Glutamatergic neuron (in vitro differentiated cells): ENCODE data around the gene IL4I1. TPM values are rescaled to one million over a fixed set of nuclear protein-coding genes. Genes with fewer than 3 reads are reported as not detected.

Experiments used
- DNase-seq: peaks from one replicate; pipeline ENCODE4 v3.0.0; 2022
- H3K27ac Mint-ChIP-seq: one replicate; pipeline ENCODE4 v1.8.0; 2020; ENCODE audit warnings: mild to moderate bottlenecking, mixed read lengths, inconsistent platforms; ENCODE audit not compliant: unreplicated experiment
- H3K27me3 Mint-ChIP-seq: one replicate; pipeline ENCODE4 v1.8.0; 2020; ENCODE audit warnings: mild to moderate bottlenecking, moderate library complexity, mixed read lengths, inconsistent platforms; ENCODE audit not compliant: unreplicated experiment
- H3K36me3 Mint-ChIP-seq: one replicate; pipeline ENCODE4 v1.8.0; 2020; ENCODE audit warnings: mild to moderate bottlenecking, mixed read lengths, inconsistent platforms; ENCODE audit not compliant: unreplicated experiment
- H3K4me1 Mint-ChIP-seq: one replicate; pipeline ENCODE4 v1.8.0; 2020; ENCODE audit warnings: mild to moderate bottlenecking, low read depth, mixed read lengths, inconsistent platforms; ENCODE audit not compliant: unreplicated experiment
- H3K4me3 Mint-ChIP-seq: one replicate; pipeline ENCODE4 v1.8.0; 2020; ENCODE audit warnings: mild to moderate bottlenecking, mixed read lengths, inconsistent platforms; ENCODE audit not compliant: unreplicated experiment
- H3K9me3 Mint-ChIP-seq: one replicate; pipeline ENCODE4 v1.8.0; 2020; ENCODE audit warnings: mild to moderate bottlenecking, moderate library complexity, mixed read lengths, inconsistent platforms; ENCODE audit not compliant: unreplicated experiment
- CTCF ChIP-seq: fragments of 200-600 bp; sonication (generic); IDR thresholded peaks from one replicate; pipeline ENCODE4 v1.5.0; 2021; ENCODE audit not compliant: partially characterized antibody, unreplicated experiment
- total RNA-seq: library from RNA; stranded (reverse); fragmentation: NEBNext Ultra II Directional; extraction: Animal tissue kit (Norgen Biotek cat#: 25700); gene quantifications from one replicate; pipeline ENCODE4 v1.2.1, GENCODE V29; 2021; ENCODE audit not compliant: unreplicated experiment

Gene IL4I1
- total RNA-seq, 1 donor from 2014 or later: 0.59 TPM

GRCh38 chr19:49894879-49895565 is 1.7 kb downstream of the IL4I1 start:
- no peak for DNase-seq
- H3K4me3 Mint-ChIP-seq: no peak overlapping the region
- no peak overlapping the region for H3K27ac Mint-ChIP-seq

DNA sequence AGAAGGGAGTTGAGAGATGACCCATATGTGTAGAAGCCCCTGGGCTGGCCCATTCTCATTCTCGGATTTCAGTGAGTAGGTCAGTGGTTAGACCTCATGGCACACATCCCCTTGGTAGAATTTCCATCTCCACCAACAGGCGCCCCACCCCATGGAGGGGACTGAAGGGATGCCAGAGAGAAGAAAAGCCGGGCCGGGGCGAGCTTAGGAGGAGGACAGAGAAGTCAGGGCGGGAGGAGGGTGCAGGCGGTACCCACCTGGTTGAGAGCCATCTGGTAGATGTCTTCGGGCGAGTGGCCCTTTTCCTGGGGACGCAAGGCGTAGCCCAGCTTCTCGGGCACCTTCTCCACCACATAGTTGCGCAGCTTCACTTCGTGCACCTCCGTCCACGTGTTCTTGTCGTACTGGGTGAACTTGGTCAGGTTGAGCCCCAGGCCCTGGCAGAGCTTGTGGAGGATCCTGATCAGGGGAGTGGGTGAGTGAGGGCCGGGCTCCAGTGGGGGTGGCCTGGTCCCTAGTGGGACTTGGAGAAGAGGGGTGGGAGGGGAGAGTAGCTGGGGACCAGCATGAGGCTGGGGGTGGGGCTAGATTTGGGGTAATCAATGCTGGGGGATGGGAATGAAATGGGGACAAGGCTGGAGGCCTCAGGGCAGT is 2.5 kb downstream of the IL4I1 start:
- H3K27ac Mint-ChIP-seq: no peak overlapping the region
- H3K9me3 Mint-ChIP-seq: peaks cover 9% of the 10 kb centered on the region
- H3K36me3 Mint-ChIP-seq: no peaks in the 10 kb centered on the region
- no peak overlapping the region for H3K4me3 Mint-ChIP-seq
- no peak for TF ChIP-seq CTCF
- peaks cover 5% of the 10 kb centered on the region for H3K4me1 Mint-ChIP-seq
- DNase-seq: no peak
- peaks cover 15% of the 10 kb centered on the region for H3K27me3 Mint-ChIP-seq

More at GRCh38 chr19:49894879-49895565, 1.7 kb downstream of the IL4I1 start:
- Mint-ChIP-seq H3K9me3 (peaks cover 5% of the 10 kb centered on the region), H3K4me1 (peaks cover 3% of the 10 kb centered on the region), H3K36me3 (no peaks in the 10 kb centered on the region), H3K27me3 (peaks cover 15% of the 10 kb centered on the region)
- TF ChIP-seq CTCF: no peak

GRCh38 chr19:49892716-49893115 is 4.0 kb downstream of the IL4I1 start:
- peaks cover 11% of the 10 kb centered on the region for H3K9me3 Mint-ChIP-seq
- H3K27me3 Mint-ChIP-seq: peaks cover 16% of the 10 kb centered on the region
- TF ChIP-seq CTCF: no peak
- DNase-seq: no peak
- H3K36me3 Mint-ChIP-seq: no peaks in the 10 kb centered on the region
- H3K4me1 Mint-ChIP-seq: peaks cover 6% of the 10 kb centered on the region
- H3K4me3 Mint-ChIP-seq: no peak overlapping the region
- peak overlapping the region; percentile 45 for H3K27ac Mint-ChIP-seq

DNA sequence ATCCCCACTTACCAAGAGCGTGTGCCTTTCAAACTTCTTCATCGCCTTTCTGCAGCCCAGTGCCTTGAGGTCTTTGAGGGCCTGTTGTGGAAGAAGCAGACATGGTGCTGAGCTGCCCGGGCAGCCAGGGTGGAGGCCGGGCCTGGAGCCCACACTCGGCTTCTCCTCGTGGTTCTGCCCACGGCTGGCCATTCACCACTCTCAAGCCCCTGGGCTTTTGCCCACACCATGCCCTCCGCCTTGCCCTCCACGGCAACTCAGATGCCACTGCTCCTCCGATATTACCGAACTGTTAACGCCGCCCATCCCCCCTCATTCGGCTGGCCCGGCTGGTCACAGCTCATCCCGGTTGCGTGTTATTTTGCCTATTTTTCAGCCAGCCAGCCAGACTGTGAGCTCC is 5.3 kb downstream of the IL4I1 start:
- H3K4me3 Mint-ChIP-seq: no peak overlapping the region

More for the DNA sequence above, 5.3 kb downstream of the IL4I1 start:
- H3K4me1 Mint-ChIP-seq: peaks cover 6% of the 10 kb centered on the region
- no peak for TF ChIP-seq CTCF
- peaks cover 9% of the 10 kb centered on the region for H3K9me3 Mint-ChIP-seq
- DNase-seq: peak; percentile 20
- no peaks in the 10 kb centered on the region for H3K36me3 Mint-ChIP-seq
- H3K27ac Mint-ChIP-seq: no peak overlapping the region
- peaks cover 12% of the 10 kb centered on the region for H3K27me3 Mint-ChIP-seq
